ENCODE data around the gene NPFFR1. TPM values are rescaled to one million over a fixed set of nuclear protein-coding genes. Genes with fewer than 3 reads are reported as not detected.

NPFFR1 gene
- total RNA-seq, 4 donors from 2014 or later = 0.19 to 0.32 TPM; not detected in 2

DNA sequence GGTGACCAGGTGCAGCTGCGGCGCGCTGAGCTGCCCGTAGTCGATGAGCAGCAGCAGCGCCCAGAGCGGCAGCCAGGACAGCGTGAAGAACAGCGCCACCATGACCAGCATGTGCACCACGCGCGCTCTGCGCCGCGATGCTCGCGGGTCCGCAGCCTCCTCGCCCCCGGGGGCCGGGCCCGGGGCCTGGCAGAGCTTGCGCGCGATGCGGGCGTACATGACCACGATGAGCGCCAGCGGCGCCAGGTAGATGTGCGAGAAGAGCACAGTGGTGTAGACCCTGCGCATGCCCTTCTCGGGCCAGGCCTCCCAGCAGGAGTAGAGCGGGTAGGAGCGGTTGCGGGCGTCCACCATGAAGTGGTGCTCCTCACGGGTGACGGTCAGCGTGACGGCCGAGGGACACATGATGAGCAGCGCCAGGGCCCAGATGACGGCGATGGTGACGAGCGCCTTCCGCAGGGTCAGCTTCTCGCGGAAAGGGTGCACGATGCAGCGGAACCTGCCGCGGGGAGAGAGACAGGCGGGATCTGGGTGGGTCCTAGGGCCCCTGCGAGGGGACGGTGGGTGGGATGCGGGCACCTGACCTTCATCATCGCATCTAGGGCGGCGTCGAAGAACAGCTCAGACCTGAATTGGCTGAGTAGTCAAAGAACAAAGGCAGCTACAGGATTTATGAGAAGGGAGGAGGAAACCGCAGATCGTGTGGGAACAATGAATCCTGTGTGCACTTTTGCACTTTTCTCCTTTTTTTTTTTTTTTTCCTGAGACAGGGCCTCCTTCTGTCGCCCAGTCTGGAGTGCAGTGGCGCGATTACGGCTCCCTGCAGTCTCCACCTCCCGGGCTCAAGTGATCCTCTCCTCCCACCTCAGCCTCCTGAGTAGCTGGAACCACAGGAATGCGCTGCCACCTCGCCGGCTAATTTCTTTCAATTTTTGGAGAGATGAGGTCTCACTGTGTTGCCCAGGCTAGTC lies 28.2 kb downstream of the NPFFR1 start:
- 18 to 36% methylated on average over 14 to 28 of the region's 73 CpGs for WGBS, 2 donors
- H3K36me3 ChIP-seq = no peaks in the 10 kb centered on the region
- H3K9me3 ChIP-seq = no peaks in the 10 kb centered on the region
- TF ChIP-seq POLR2A (IDR thresholded peaks at IDR 0.05) (no peak), CTCF (IDR thresholded peaks at IDR 0.05) (no peak)
- DNase-seq = no peak
- peak overlapping the region in 2 of 4 donors; percentile 23 to 47 for H3K4me3 ChIP-seq
- H3K4me1 ChIP-seq = peaks cover 5 to 15% (median 7%) of the 10 kb centered on the region in 3 donors
- peaks cover 0 to 84% (median 7%) of the 10 kb centered on the region in 4 donors for H3K27me3 ChIP-seq
- intact Hi-C loops (cut with DNase I) = no loop called here
- peak overlapping the region in 2 of 4 donors; percentile 10 to 43 for H3K27ac ChIP-seq

- H3K27me3 ChIP-seq = peaks cover 0 to 82% (median 8%) of the 10 kb centered on the region in 4 donors
- H3K9me3 ChIP-seq = no peaks in the 10 kb centered on the region
- peaks cover 5 to 15% (median 7%) of the 10 kb centered on the region in 3 donors for H3K4me1 ChIP-seq
- peak overlapping the region in 2 of 4 donors; percentile 23 to 47 for H3K4me3 ChIP-seq
- intact Hi-C loops (cut with DNase I) = no loop called here
- no peak for DNase-seq
- H3K27ac ChIP-seq = no peak overlapping the region
- no peak for TF ChIP-seq POLR2A (IDR thresholded peaks at IDR 0.05)
- TF ChIP-seq CTCF (IDR thresholded peaks at IDR 0.05) = no peak
- no peaks in the 10 kb centered on the region for H3K36me3 ChIP-seq
- no CpG with 5 or more reads among the region's 40 CpGs for WGBS, 2 donors
Observed at GRCh38 chr10:70254778-70255328, 29.0 kb downstream of the NPFFR1 start.

GRCh38 chr10:70253878-70254765 lies 29.7 kb downstream of the NPFFR1 start:
- WGBS, 2 donors = 80 to 87% methylated on average over 10 to 11 of the region's 14 CpGs
- no peak for DNase-seq
- Histone ChIP-seq H3K4me3 (no peak overlapping the region), H3K27me3 (peaks cover 0 to 87% (median 9%) of the 10 kb centered on the region in 4 donors), H3K27ac (no peak overlapping the region), H3K4me1 (peaks cover 5 to 15% (median 7%) of the 10 kb centered on the region in 3 donors), H3K9me3 (no peaks in the 10 kb centered on the region), H3K36me3 (no peaks in the 10 kb centered on the region)
- TF ChIP-seq CTCF (IDR thresholded peaks at IDR 0.05) = no peak
- no peak for TF ChIP-seq POLR2A (IDR thresholded peaks at IDR 0.05)
- intact Hi-C loops (cut with DNase I) = no loop called here

DNA sequence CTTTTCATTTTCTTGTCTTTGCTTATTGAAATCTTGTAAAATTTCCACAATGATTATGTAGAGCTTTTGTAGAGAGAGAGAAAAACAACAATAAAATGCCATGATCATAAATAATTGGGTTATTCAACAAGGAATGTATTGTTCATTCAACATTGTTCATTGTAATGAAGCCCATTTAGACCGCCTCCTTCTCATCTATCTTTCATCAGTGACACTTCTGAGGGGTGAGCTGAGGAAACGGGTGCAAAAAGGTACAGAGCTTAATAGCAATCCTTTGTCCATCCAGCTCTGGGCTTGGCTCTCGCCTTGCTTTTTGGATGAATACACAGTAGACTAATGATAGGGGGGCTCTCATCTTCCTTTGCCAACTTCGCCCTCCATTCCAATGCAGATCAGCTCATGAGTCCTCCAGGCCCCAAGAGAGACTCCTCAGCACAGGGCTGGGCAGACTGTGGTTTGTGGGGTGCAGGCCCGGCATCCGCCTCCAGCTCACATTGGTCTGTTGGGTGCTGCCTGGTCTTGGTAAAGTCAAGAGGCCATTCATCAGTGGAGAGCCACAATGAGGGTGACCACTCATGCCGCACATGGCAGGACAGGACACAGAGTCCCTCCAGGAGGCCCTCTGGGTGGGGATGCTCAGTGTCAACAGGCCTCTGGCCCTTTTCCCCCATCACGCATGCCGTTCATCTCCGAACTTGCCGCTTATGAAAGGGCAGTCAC lies 32.7 kb downstream of the NPFFR1 start:
- peaks cover 5 to 13% (median 7%) of the 10 kb centered on the region in 3 donors for H3K4me1 ChIP-seq
- intact Hi-C loops (cut with DNase I) = no loop called here
- H3K36me3 ChIP-seq = no peaks in the 10 kb centered on the region
- no peak for TF ChIP-seq CTCF (IDR thresholded peaks at IDR 0.05)
- WGBS, 2 donors = 91% methylated on average over 8 to 9 of the region's 11 CpGs
- no peaks in the 10 kb centered on the region for H3K9me3 ChIP-seq
- H3K4me3 ChIP-seq = no peak overlapping the region
- H3K27me3 ChIP-seq = peaks cover 0 to 77% (median 9%) of the 10 kb centered on the region in 4 donors
- no peak overlapping the region for H3K27ac ChIP-seq
- DNase-seq = no peak

Data from esophagus squamous epithelium (tissue), 5 donors.